ENCODE measurements around the gene LARGE1. TPM values are rescaled to one million over a fixed set of nuclear protein-coding genes. Genes with fewer than 3 reads are reported as not detected.

The LARGE1 gene
- total and polyA plus RNA-seq, 2 of the 13 experiments (the other 11 are each of a cell fraction or from before 2014, with no cell fraction given) = 8.4 to 11.0 TPM

GRCh38 chr22:33539902-33540751, 380.1 kb downstream of the LARGE1 start (continued):
- TF ChIP-seq KDM5A (IDR thresholded peaks at IDR 0.05; ENCODE audit: borderline replicate concordance, low read length) (no peak), NFE2L2 (IDR thresholded peaks at IDR 0.05; ENCODE audit: low read length) (peak; percentile 3; the same call in 1 of the 2 replicates), MAZ (IDR thresholded peaks at IDR 0.05; ENCODE audit: borderline replicate concordance, low read depth, low read length) (peak; percentile 82; the same call in 1 of the 2 replicates), MAZ (CRISPR knock-in tag; IDR thresholded peaks at IDR 0.05; ENCODE audit: low read depth) (0 out of 2 replicates have a peak, but pooled peaks have one; percentile 32), ZNF564 (CRISPR knock-in tag; IDR thresholded peaks at IDR 0.05) (peak; percentile 84; the same call in 1 of the 2 replicates), ZBTB39 (CRISPR knock-in tag; IDR thresholded peaks at IDR 0.05) (no peak), ZNF354B (CRISPR knock-in tag; IDR thresholded peaks at IDR 0.05) (no peak), MYPOP (CRISPR knock-in tag; IDR thresholded peaks at IDR 0.05) (peak; percentile 64; the same call in 1 of the 2 replicates), ZNF296 (CRISPR knock-in tag; conservative IDR thresholded peaks at IDR 0.05) (no peak), ZFP36L1 (CRISPR knock-in tag; IDR thresholded peaks at IDR 0.05) (0 out of 2 replicates have a peak, but pooled peaks have one; percentile 44), ZIK1 (CRISPR knock-in tag; IDR thresholded peaks at IDR 0.05; ENCODE audit: borderline replicate concordance, low read depth) (no peak), AGO1 (IDR thresholded peaks at IDR 0.05; ENCODE audit: low read depth, low read length, poor library complexity, severe bottlenecking) (no peak), MYNN (CRISPR knock-in tag; IDR thresholded peaks at IDR 0.05; ENCODE audit: low read depth) (no peak; the same call in 1 of the 2 replicates), ZNF703 (CRISPR knock-in tag; IDR thresholded peaks at IDR 0.05; ENCODE audit: borderline replicate concordance) (peak; percentile 77; the same call in 1 of the 2 replicates), ZNF160 (CRISPR knock-in tag; IDR thresholded peaks at IDR 0.05) (no peak), GABPA (IDR thresholded peaks at IDR 0.05; ENCODE audit: low read depth, low read length) (no peak), GABPA (CRISPR knock-in tag; IDR thresholded peaks at IDR 0.05; ENCODE audit: low read depth) (peak; percentile 29; the same call in 1 of the 2 replicates), MAFF (IDR thresholded peaks at IDR 0.05; ENCODE audit: low read depth, low read length) (peak; percentile 38), ZNF34 (CRISPR knock-in tag; IDR thresholded peaks at IDR 0.05; ENCODE audit: borderline replicate concordance) (0 out of 2 replicates have a peak, but pooled peaks have one; percentile 33), TOE1 (CRISPR knock-in tag; IDR thresholded peaks at IDR 0.05) (no peak), ZNF263 (CRISPR knock-in tag; IDR thresholded peaks at IDR 0.05) (peak; percentile 84), YEATS4 (CRISPR knock-in tag; IDR thresholded peaks at IDR 0.05; ENCODE audit: borderline replicate concordance) (peak; percentile 58), MAFK (conservative IDR thresholded peaks at IDR 0.05 in 1 of 2, IDR thresholded peaks at IDR 0.05 in 1 of 2; ENCODE audit: low read length in 2 of 2) (0 out of 4 replicates have a peak, but pooled peaks of 1 of the 2 experiments have one; percentile 2), SOX5 (CRISPR knock-in tag; IDR thresholded peaks at IDR 0.05; ENCODE audit: borderline replicate concordance) (no peak; the same call in 1 of the 2 replicates)
- TF ChIP-seq, protein P1, sequence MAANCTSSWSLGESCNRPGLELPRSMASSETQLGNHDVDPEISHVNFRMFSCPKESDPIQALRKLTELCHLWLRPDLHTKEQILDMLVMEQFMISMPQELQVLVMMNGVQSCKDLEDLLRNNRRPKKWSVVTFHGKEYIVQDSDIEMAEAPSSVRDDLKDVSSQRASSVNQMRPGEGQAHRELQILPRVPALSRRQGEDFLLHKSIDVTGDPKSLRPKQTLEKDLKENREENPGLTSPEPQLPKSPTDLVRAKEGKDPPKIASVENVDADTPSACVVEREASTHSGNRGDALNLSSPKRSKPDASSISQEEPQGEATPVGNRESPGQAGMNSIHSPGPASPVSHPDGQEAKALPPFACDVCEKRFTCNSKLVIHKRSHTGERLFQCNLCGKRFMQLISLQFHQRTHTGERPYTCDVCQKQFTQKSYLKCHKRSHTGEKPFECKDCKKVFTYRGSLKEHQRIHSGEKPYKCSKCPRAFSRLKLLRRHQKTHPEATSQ (CRISPR knock-in tag; IDR thresholded peaks at IDR 0.05; ENCODE audit: borderline replicate concordance) = no peak; the same call in 1 of the 2 replicates
